Stimulated activated CD8-positive, alpha-beta memory T cell treated with anti-CD3 and anti-CD28 coated beads, Interleukin-12 subunit alpha, Interleukin-12 subunit beta, amount 100 ng/mL, for 1 hour (primary cell): ENCODE data around the gene MZT2B.
"Not testable (repeated sequence)": the region's sequence is repeated elsewhere in the genome, so short reads cannot be mapped to it uniquely, and the experiment has no call there.

ENCODE experiments used
- DNase-seq: peaks from one replicate; pipeline ENCODE4 v3.0.0-alpha.2; 2020; ENCODE audit warnings: low read depth

Gene MZT2B

DNA sequence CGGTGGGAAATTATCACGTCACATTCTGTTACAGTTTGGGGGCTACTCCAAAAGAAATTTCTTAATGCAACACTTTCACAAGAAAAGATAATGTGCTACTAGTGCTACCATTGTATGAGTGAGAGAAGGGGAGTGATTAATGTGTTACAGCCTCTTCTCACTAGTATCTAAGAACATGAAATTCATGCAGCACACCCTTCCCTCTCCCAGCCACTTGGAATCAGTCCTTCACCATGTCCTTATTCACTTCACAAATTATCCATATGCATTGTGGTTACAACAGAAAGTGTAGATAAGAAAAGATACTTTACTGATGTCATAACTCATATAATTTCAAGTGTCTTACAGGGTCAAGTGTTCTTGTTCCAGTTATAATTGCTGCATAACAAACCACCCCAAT lies 37.1 kb downstream of the MZT2B start:
- not testable (repeated sequence) for DNase-seq

DNA sequence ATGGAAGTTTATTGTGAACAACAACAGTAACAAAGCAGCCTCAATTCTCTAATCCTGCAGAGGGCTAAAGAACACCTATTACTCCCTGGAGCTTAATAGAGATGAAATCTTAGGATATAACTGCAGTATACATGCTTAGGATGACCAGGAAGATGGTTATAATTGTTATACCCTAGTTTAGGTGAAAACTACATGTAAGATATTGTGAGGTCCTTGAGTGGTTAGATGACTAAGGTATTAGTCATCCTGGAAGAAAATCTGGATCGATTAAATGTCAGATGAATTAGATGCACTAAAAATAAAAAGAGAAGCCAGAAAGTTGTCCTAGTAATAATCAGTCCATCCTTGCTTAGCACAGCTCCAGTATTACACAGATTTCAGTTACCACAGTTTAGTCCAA lies 38.4 kb downstream of the MZT2B start:
- not testable (repeated sequence) for DNase-seq

GRCh38 chr2:130222523-130222922 lies 40.5 kb downstream of the MZT2B start:
- DNase-seq: not testable (repeated sequence)

DNA sequence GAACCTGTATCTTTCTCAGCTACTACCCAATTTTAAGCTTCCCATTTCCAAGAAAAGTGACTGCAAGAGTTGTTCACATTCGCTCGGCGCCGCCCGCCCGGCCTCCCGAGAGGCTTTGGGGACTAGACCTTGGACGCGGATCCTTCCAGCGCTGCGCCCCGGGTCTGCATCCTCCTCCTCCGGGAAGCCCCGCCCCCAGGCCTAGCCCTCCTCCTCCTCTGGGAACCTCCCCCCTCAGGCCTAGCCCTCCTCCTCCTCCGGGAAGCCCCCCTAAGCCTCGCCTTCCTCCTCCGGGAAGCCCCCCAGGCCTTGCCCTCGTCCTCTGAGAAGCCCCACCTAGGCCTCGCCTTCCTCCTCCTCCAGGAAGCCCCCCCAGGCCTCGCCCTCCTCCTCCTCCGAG lies 45.9 kb downstream of the MZT2B start:
- DNase-seq: not testable (repeated sequence)

DNA sequence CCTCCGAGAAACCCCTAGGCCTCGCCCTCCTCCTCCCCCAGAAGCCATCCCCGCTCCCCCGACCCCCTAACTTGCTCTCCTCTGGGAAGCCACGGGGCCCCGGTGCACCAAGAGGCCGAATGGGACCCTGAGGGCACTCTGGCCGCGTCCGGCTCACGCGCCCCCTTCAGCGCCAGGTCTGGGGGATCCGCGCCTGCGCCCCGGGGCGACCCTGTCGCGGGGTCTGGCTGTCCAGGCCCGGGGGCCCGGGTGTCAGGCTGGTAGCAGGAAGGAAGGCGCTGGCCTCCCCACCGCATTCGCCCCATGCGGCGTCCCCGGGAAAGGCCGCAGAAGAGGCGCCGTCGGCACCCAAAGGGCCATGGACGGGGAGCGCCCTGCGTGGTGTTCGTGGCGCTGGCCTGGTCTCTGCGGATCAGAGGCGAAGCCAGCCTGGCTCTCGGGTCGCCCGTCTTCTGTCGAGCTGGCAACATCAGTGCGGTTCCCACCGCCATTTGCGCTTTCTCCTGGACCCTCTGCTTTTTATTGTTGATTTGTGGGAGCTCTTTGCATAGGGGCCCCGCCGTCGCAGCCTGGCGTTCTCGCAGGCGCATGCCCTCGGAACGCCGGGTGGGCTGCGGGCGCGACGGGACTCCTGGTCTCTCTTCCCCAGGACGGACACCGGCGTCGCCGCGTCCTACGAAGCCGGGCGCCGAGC lies 46.6 kb downstream of the MZT2B start:
- not testable (repeated sequence) for DNase-seq

DNA sequence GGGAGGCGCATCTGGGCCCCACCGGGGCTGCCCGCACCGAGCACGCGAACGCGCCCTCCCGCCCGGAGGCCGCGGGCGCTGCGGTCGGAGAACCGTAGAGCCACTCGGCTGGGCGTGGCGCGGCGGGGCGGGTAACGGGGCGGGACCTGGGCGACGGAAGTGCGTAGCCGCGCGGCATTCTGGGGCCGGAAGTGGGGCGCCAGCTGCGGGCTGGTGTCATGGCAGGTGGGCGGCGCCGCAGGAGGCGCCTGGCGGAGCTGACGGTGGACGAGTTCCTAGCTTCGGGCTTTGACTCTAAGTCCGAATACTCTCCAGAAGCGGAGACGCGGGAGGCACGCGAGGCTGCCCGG lies 47.1 kb downstream of the MZT2B start:
- not testable (repeated sequence) for DNase-seq

GRCh38 chr2:130230376-130230775 lies 48.3 kb downstream of the MZT2B start:
- DNase-seq: not testable (repeated sequence)

- not testable (repeated sequence) for DNase-seq
Measured at GRCh38 chr2:130230907-130231306, 48.8 kb downstream of the MZT2B start.

- no peak for DNase-seq
Measured at GRCh38 chr2:130231656-130232055, 49.6 kb downstream of the MZT2B start.

DNA sequence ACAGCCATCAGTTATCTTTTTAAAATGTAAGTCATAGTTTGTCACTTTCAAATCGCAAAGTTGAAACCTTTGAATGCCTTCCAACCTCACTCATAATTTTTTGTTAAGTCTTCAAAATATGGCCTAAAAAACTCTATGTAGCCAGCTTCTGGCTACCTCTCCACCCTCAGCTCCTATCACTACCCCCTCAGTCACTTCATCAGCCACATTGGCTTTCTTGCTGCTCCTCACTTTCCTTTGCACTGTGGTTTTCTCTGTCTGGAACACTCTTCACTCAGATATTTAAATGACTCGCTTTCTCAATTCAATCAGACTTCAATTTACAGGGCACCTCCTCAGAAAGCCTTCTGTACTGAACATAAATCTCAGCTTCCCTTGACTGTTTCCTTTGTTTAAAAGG lies 51.0 kb downstream of the MZT2B start:
- DNase-seq: not testable (repeated sequence)

- not testable (repeated sequence) for DNase-seq
Measured at GRCh38 chr2:130239581-130239980, 57.5 kb downstream of the MZT2B start.
